NCI-H69 (cell line): ENCODE data around the gene TEX36.
"Not testable (repeated sequence)": the region's sequence is repeated elsewhere in the genome, so short reads cannot be mapped to it uniquely, and the experiment has no call there.

Experiments used
- DNase-seq: peaks from one replicate; lab custom pipeline; 2025; lab: John Stamatoyannopoulos, UW

The TEX36 gene

GRCh38 chr10:125631806-125632205, 51.2 kb downstream of the TEX36 start:
- no peak for DNase-seq

GRCh38 chr10:125629758-125630376, 53.1 kb downstream of the TEX36 start:
- peak; percentile 25 for DNase-seq

GRCh38 chr10:125628104-125629049, 54.6 kb downstream of the TEX36 start:
- DNase-seq = no peak

DNA sequence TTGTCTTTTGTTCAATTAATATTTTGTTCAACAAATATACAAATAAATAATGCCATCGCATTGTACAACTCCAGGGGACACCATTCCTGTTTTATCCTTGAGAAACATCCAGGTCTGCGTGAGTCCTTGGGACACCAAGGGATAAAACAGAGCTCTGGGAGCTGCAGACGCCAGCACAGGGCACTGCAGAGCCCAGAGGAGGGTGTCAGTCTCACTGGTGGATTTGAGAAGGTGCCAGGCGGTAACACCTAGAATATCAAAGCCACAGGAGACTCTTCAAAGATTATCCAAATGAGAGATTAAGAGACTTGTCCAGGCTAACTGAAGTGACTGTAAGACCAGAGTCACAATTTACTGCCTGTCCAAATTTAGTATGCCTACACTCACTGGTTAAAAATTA, 55.3 kb downstream of the TEX36 start:
- no peak for DNase-seq

DNA sequence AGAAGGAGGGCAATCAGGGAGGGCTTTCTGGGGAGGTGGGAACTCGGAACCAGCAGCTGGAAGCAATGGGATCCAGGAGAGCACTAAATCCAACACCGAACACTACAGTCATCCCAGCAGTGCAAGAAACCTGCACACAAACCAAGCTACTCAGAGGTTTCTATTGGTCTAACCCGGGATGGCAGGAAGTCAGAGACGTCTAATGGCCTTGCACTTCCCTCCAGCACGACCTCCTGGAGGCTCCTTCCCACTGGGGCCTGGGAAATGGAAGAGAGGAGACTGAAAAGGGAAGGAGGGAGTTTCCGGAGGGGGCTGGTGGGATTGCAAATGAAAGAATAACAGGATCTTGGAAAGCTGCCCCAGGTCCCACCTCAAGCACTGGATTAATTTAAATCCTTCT, 56.3 kb downstream of the TEX36 start:
- no peak for DNase-seq

GRCh38 chr10:125625586-125625985, 57.4 kb downstream of the TEX36 start:
- DNase-seq = no peak

GRCh38 chr10:125624800-125625199, 58.2 kb downstream of the TEX36 start:
- no peak for DNase-seq

DNA sequence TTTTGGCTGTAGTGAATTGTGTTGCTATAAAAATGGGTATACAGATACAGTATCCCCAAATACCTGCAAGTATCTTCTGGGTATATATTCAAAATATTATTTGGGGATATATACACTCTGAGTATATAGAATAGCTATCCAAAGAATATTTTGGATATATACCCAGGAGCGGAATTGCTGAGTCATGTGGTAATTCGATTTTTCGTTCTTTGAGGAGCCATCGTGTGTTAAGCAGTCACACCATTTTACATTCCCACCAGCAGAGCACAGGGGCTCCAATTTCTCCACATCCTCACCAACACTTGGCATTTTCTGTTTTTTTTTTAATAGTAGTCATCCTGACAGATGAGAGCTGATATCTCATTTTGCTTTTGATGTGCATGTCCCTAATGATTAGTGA, 61.9 kb downstream of the TEX36 start:
- DNase-seq = no peak

DNA sequence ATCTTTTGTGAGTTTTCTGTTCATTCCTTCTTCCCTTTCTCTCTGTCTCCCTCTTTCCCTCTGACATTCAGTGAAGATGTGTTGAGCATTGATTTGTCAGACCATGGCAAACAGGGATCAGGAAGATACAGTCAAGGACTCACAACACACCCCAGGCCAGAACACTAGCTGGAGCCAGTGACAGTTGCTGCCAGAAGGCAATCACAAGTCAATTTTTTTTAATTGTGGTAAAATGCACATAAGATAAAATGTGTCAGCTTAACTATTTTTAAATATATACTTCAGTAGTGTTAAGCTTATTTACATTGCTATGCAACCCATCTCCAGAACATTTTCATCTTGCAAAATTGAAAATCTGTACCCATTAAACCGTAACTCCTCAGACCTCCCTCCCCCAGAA, 62.6 kb downstream of the TEX36 start:
- no peak for DNase-seq

DNA sequence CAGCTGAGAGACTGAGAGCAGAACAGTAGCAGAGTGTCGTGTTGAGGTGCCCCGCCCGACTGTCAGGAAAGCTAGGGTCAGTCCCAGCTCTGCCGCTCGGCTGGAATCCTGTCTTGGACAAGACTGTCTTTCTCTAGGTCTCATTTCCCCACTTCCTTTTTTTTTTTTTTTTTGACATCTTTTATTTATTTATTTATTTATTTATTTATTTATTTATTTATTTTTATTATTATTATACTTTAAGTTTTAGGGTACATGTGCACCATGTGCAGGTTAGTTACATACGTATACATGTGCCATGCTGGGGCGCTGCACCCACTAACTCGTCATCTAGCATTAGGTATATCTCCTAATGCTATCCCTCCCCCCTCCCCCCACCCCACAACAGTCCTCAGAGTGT, 69.9 kb downstream of the TEX36 start:
- not testable (repeated sequence) for DNase-seq

GRCh38 chr10:125611756-125612155, 71.2 kb downstream of the TEX36 start:
- no peak for DNase-seq

- DNase-seq = no peak
These were observed 71.7 kb downstream of the TEX36 start for GRCh38 chr10:125611216-125611615.

- DNase-seq = no peak
These were observed 73.1 kb downstream of the TEX36 start for GRCh38 chr10:125609859-125610258.

- no peak for DNase-seq
These were observed 74.5 kb downstream of the TEX36 start for GRCh38 chr10:125608474-125608873.

- DNase-seq = no peak
These were observed 75.2 kb downstream of the TEX36 start for GRCh38 chr10:125607689-125608290.

GRCh38 chr10:125606414-125607010, 76.5 kb downstream of the TEX36 start:
- DNase-seq = no peak
